HG02884 (cell line): ENCODE measurements around the gene RNH1.

Source experiments
- ATAC-seq: cut with Tn5 transposase; IDR thresholded peaks from one replicate; pipeline ENCODE4 v1.9.1; 2021; ENCODE audit warnings: mild to moderate bottlenecking, moderate library complexity; ENCODE audit not compliant: unreplicated experiment

Gene RNH1

GRCh38 chr11:501001-501682, 5.9 kb downstream of the RNH1 start:
- no peak for ATAC-seq

- ATAC-seq, result no peak
Measured at GRCh38 chr11:499201-500076, 7.6 kb downstream of the RNH1 start.

- no peak for ATAC-seq
Measured at GRCh38 chr11:498297-499181, 8.5 kb downstream of the RNH1 start.

GRCh38 chr11:497565-498296, 9.3 kb downstream of the RNH1 start:
- no peak for ATAC-seq

GRCh38 chr11:496834-497564, 10.0 kb downstream of the RNH1 start:
- ATAC-seq, result no peak

- no peak for ATAC-seq
Measured at GRCh38 chr11:495537-495931, 11.5 kb downstream of the RNH1 start.

- ATAC-seq, result no peak
Measured at GRCh38 chr11:494761-495536, 12.1 kb downstream of the RNH1 start.

GRCh38 chr11:492427-493226, 14.4 kb downstream of the RNH1 start:
- ATAC-seq, result no peak

- ATAC-seq, result no peak
Measured at GRCh38 chr11:491358-491757, 15.7 kb downstream of the RNH1 start.

GRCh38 chr11:490930-491260, 16.1 kb downstream of the RNH1 start:
- no peak for ATAC-seq

- ATAC-seq, result no peak
Measured at GRCh38 chr11:490186-490929, 16.7 kb downstream of the RNH1 start.

- ATAC-seq, result no peak
Measured at GRCh38 chr11:489610-490185, 17.3 kb downstream of the RNH1 start.

- no peak for ATAC-seq
Measured at GRCh38 chr11:488992-489391, 18.1 kb downstream of the RNH1 start.

GRCh38 chr11:488579-488978, 18.5 kb downstream of the RNH1 start:
- ATAC-seq, result no peak

GRCh38 chr11:488062-488461, 19.0 kb downstream of the RNH1 start:
- ATAC-seq, result no peak

GRCh38 chr11:487571-488021, 19.4 kb downstream of the RNH1 start:
- ATAC-seq, result no peak

- no peak for ATAC-seq
Measured at GRCh38 chr11:486189-486588, 20.9 kb downstream of the RNH1 start.
